Suppressor macrophage (primary cell): ENCODE measurements around the gene CSGALNACT2.

Experiments
- DNase-seq, 4 experiments: peaks; one replicate each; pipeline ENCODE4 v3.0.0-alpha.2; 2020 to 2022

CSGALNACT2 gene

DNA sequence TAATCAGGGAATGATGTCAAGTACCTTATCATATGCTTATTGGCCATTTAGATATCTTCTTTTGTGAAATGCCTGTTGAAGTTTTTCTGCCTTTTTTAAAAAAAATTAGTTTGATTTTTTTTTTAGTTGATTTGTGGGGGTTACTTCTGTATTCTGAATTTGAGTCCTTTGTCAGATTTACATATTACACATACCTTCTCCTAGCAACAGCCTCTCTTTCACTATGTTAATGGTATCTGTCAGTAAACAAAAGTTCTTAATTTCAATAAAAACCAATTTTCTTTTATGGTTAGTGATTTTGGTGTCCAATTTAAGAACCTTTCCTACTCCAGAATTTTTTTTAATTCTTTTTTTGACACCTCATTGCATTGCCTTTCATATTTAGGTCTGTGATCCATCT is 52.0 kb downstream of the CSGALNACT2 start:
- DNase-seq: no peak

DNA sequence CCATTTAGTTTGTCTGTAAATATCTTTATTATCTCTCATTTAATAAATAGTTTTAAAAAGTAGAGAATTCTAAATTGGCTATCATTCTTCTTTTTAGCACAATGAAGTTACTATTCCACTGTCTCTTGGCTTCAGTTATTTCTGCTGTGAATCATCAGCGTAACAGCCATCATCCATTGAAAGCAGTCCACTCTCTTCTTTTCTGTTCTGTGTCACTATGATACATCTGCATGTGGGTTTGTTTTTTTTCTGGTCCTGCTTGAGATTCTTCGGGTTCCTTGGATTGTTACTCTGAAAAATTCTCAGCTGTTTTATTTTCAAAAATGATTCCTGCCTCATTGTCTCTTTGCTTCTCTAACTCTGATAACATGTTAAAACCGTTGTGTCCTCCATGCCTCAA is 52.5 kb downstream of the CSGALNACT2 start:
- DNase-seq: no peak

DNA sequence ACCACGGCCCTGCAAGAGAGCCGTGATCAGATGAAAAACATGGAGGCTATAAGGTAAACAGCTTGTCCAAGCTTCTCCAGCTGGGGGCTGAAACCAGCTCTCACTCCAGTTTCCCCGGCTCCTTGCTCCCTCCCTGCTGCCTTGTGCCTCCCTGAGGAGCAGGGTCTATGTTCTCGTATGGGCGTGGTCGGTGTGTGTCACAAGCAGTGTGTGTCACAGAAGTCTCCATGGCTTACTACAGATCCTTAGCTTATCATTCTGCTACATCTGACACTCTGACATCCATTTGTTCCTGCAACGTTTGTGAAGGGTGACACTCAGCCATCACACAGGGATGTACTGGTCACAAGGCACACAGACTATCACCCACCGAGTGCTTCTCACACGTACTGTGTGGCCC is 54.6 kb downstream of the CSGALNACT2 start:
- DNase-seq: no peak

DNA sequence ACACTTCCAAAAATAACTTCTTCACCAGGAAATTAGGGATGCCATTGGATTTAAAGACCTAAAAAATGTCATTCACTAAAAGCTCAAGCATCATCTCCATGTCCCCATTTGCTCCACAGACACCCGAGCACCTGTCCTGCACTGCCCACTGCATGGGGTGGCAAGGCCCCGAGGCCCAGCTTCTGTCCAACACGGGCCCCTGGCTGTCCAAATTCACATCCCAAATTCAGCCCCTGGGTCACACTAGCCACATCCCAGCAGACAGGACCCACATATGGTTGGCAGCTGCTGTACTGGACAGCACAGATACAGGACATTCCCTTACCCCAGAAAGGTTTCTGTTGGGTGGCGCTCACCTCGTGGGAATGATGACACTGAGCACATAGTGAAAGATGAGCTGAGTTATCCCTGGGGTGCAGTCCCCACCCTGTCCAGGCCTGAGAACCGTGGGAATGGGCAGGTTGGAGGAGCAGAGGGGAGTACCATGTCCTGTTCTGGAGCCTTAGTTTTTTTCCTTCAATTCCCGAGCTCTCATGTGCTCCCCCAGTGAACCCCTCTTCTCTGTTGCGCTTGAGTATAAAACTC is 55.3 kb downstream of the CSGALNACT2 start:
- DNase-seq: no peak

DNA sequence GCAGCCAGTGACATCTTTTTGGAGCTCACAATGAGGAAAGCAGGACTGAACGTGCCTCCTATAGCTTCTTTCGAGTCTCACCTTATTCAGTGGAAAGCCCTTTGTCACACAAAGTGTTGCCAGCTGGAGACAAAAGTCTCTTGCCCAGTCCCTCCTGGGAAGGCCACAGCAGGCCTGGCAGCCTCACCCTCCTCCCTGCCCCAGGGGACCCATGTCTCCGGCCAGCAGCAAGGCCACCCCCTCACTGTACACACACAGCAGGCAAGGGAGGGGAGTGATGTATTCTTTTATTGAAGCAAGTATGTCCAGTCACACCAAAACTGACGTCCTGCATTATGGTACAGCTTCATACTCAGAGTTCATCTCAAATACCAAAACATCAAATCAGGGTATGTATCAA is 56.0 kb downstream of the CSGALNACT2 start:
- DNase-seq: no peak

DNA sequence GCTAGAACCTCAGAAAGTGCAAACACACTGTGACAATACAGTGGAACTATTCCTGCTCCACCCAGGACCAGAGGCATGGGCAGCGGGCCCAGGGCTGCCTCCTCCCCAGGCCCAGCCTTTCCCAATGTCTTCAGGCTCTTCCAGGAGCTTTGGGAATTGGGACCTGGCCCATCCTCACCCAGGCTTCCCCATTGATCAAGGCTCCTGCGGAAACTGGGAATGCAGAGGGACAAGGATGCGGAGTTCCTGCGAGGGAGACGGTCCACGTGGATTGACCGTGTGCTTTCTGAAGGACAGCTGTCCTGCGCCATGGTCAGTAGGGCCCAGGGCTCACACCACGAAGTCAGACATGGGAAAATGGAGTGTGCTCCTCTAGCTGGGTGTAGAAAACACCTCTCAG is 56.6 kb downstream of the CSGALNACT2 start:
- no peak for DNase-seq

DNA sequence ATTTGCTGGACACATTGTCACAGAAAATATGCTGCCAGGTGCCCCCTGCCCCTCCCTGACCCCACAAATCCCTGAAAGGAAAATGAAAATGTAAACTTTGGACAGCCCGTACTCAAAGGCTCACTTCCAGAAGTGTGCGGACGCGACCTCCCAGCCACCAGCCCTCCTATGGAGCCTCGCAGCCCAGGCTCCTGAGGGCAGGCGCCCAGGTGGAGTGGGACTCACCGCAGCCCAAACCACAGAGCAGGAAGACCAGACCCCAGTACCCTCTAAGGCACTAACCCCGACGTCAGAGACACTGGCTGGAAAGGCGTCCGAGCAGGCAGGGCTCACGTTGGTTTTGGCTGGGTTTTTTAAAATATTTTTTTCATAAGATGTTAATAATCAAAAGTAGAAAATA is 57.3 kb downstream of the CSGALNACT2 start:
- DNase-seq: no peak

DNA sequence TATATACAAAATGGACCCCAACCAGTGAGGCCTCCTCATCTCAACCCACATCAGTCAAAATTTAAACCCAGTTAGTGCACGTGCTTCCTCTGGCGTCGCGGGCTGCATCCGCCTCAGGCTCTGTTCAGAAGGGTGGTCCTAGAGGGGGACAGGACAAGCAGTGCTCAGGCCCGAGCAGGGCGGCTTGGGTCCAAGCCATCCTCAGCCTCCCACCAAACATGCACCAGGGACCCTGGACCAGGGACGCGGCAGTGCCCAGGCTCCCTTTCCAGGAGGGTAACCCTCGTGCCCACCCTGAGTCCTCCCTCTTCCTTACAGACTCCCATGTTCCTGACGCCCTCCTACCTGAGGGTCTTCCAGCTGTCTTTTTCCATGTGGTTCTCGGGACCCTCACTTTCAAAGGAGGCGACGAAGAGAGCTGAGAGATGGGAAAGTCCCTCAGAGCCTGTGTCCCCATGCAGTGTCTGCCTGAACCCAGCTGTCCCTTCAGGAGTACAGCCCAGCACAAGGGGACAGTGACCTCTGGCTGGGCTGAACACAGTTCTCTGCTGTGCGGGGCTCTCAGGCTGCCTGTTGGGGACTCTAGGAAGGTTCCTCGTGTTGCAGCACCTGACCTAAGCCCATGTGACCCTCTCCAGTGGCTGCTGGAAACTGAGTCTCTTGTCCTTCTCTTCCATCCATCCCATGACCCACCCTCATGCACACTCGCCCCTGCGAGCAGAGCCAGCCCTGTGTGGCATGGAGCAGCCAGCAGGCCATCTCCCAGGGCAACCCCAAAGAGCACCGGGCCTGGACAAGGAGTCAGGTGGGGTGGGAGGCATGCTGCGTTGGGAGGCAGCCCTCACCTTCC is 58.1 kb downstream of the CSGALNACT2 start:
- no peak for DNase-seq

DNA sequence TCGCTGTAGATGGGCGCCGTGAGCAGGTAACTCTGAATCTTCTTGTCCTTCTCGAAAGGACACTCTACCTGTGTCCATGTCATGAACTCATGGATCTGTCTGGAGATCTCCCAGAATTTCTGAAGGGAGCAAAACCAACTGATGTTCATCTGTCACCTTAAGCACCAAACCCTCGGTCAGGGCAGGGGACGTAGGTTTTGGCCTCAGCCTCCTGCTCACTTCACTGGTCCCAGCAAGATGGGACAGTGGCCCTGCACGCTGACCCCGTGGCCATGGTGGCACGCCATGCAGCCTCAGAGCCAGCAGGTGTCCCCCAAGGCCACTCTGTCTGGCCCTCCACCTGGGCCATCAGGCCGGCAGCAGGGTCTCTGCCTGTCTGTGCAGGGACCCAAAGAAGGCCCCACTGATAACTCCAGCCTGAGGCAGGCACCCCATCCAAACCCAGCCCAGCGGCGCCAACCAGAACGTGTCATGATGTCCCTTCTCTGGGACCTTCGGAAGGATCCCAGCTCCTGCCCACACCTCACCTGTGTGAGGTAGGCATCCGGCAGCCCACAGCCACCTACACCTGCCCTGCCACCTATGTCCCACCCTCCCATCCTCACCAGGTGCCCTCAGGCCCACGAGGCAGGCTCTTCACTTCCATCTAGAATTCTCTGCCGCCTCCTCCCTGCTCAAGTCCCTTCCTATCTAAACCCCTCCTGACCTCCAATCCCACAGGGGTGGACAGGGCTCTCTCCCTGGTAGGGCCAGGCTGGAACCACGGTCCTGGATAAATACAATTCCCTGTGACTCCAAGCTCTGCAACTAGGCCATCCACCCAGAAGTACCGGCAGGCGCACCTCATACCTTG is 59.0 kb downstream of the CSGALNACT2 start:
- DNase-seq: no peak

DNA sequence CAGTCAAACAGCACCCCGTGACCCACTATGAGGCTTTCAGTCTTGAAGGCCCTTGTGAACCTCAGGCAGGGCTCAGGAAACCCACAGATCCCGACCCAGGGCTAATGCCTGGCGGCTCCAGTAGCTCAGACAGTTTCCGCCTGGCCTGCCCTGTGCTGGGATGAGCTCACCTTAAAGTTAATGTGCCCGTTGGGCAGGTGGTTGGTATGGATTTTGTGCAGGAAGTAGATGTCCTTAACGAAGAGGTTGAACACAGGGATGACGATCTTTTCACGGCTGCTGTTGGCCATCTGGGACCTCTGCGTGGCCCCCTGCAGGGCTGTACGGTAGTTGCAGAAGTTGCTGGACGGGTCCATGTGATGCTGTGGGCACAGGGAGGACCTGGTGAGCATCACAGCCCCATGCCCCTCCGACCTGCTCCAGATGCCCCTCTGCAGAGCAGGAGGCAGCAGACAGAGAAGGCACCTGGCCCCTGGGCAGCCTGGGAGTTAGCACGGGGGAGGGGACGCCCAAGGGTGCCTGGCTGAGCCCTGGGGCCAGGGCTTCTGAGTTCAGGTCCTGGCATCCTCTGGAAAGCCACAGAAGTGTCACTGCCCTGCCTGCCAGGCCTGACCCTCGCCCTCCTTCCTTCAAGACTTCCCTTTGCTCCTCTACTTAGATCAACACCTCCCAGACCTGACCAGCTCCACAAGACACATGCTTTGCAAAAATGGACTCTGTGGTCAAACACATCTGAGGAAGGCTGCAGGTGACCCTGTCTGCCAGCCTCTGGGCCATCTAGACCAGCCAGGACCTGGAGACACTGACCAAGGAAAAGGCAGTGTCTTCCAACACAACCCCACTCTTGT is 59.8 kb downstream of the CSGALNACT2 start:
- DNase-seq: peak; percentile 19 to 73 (median 56)

DNA sequence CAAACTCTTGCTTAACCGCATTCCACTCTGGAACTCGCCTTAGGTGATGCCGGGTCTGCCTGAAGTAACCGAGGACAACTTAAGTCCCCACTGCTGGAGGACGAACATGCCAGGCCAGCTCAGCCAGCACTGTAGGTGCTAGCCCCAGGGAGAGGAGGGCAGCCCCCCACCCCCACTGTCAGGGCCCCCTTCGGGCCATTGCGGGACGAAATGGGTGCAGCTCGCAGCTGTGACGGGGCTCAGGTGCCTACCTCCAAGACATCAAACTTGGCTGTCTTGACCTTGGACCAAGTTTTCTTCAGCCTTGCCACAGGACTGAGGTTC is 60.4 kb downstream of the CSGALNACT2 start:
- no peak for DNase-seq

DNA sequence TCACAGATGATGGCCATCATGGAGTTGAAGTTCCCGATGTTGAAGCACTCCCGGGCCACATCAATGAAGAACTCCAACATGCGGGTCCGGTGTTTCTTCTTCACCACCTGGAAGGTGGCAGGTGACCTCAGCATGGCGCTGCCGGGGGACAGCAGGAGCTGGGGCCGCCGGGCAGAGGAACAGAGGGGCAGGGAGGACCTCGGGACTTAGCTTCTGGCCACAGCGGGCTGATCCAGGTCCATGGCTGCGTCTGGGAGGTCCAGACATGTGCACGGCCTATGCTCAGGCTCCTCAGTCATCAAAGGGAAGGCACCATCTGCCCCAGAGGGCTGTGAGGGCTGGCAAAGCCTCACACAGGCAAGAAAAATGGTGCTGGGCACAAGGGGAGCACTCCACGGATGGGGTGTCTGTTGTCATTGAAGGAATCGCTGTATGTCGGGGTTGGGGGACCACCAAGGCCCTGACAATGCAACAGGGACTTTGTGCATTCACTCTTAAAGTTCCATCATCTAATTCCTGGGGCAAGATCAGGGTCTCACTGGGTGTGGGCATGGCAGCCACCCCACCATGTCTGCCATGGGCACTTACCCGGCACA is 60.9 kb downstream of the CSGALNACT2 start:
- DNase-seq: no peak

DNA sequence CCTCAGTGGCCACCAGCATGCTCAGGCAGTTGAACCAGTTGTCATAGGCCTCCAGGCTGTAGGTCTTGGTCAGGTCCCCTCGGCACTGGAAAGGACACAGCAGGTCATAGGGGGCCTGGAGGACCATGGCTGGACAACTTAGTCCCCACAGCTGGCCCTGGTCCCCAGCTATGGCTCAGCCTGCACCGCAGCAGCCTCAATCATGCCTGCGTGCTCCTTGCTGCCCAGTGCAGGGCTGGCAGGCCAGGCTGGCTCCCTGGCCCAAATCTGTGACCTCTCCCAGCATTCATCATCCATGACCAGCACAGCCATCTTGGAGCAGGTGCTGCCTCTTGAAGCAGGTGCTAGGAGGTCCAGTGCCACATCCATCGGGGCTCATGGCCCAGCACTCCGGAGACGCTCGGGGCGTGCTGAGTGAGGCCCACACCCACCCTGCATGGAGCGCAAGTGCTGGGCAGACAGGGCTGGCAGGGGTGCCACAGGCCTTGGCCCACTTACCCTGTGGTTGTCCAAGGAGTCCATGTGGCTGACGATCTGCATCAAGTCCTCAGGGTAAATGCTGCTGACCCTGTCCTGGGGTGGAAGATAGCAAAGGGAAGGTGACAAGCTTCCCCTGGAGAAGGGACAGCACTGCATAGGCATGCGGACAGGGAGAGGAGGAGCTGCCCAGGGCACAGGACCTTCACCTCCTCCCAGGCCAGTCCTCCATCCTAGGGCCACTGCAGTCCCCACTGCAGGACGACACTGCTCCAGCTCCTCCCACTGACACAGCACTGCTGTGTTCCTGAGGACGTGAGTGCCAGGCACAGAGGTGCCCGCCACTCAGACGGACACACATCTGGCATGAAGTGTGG is 61.7 kb downstream of the CSGALNACT2 start:
- DNase-seq: no peak

DNA sequence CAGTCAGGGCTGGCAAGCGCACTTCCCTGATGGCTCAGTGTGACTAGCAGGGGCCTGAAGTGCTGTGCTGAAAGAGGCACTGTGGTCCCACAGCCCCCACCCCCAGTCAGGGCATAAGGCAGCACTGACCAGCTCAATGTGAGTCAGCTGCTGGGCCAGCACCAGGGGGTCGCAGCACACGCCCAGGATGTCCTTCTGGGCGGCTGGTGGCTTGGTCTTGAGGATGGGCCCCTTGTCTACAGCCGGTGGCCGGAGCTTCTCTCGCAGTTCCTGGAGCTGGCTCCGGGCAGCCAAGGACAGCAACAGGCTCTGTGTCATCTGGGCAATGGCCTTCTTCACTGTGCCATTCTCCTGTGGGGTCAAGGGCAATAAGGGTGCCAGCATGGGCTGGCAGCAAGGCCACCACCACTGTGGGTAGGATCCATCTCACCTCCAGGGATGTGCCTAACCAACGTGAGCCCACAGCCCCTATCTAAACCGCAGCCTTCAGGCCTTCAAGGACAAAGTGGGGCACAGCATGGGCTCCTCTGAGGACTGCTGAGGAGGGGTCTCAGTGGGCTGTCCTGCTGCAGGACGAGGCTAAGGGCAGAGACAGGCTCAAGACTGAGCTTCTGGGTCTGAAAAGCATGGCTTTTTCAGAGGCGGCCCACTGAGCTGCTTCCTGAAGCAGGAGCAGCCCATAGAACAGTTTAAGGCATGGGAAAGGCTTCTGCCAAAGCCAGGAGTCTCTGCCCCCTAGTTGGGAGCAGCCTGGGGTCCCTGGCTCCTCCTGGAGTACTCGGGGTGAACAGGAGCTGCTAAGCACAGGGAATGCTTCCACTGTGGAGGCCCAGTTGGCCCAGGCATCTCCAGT is 62.5 kb downstream of the CSGALNACT2 start:
- no peak for DNase-seq

DNA sequence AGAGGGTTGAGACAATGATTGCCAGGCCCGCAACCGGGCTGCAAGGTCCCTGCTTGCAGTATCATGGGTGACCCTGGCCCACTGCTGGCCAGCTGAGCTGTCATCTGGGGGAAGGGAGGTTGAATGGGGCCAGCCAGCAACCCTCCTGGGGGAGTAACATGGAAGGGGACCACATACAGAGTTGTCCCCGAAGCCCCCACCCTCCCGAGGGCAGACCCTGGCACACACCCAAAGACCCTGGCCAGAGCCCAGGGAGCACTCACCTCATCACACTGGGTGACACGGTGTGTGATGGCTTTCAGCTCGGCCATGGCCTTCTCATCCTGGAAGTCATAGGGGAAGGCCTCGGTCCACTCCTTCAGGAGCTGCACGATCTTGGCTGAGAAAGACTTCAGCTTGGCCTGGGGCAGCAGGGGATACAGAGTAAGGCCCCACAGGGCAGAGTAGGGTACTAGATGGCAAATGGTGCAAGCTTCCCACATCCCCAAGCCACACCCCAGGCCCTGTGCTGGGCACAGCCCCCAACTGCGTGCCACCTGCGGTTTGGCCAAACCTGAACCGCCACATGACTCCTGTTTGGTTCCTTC is 63.4 kb downstream of the CSGALNACT2 start:
- DNase-seq: peak in 3 of 4 experiments; percentile 13 to 48 (median 23)

DNA sequence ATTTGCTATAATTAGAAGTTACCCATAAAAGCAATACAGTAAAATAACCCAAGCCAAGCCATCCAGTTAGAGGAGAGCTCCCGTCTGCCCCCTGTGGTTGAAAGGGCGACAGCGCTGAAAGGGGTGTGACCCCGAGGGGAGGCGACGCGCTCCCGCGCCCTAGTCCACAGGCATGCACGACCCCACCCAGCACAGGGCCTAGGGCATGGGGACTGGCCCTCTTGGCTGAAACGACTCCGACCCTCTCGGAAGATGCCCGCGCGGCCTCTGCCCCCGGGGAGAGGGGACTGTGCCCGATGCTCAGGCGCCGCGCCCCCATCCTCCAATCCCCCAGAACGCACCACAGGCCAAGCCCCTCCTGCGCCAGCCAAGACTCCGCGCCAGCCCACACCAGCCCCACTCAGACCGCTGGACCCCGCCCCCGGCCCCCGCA is 64.0 kb downstream of the CSGALNACT2 start:
- DNase-seq: peak; percentile 47 to 79 (median 63)

DNA sequence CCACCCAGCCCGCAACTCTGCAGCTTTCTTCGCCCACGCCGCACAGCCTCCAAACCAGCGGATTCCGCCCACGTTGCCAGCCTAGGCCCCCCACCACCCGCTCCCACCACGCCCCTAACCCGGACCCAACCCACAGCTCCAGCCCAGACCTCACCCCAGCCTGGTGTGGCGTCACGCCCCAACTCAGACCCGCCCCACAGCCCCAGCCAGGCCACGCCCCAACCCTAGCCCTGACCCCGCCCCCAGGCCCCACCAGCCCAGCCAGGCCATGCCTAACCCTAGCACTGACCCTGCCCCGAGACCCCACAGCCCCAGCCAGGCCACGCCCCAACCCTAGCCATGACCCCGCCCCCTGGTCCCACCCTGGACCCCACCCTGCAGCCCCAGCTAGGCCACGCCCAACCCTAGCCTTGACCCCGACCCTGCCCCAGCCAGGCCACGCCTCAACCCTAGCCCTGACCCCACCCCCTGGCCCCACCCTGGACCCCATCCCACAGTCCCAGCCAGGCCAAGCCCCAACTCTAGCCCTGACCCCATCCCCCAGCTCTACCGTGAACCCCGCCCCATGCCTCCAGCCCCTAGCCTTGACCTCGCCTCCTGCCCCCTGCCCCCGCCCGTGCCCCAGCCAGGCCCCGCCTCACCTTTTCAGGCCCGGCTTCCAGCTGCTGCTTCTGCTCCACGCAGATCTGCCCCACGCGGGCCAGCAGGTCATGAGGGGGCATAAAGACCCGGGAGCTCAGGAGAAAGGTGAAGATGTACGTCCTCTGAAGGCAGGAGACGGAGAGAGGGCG is 64.6 kb downstream of the CSGALNACT2 start:
- peak; percentile 11 to 47 (median 28) for DNase-seq

DNA sequence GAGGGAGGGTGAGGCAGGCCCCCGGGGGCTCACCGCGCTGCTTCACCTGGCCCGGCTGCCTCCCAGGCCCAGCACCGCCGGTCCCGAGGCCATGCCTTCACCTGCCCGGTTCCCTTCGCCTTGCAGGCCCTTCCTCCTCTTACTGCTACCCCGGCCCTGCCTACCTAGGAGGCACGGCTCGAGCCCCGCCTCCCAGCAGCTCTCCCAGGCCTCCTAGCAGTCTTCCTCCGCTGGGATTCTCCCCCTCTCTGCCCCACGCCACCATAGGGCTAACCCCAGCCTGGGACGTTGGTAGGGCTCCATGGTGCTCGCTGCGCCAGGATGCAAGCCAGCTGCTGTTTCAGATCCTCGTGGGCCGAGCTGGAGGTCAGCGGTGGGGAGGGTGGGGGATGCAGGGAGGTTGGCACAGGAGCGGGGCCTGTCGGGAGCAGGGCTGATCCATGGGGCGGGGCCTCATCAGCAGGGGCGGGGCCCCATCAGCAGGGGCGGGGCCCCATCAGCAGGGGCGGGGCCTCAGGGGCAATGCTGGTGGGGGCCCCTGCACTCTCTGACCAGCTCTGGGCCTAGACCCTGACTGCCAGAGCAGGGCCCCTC is 65.3 kb downstream of the CSGALNACT2 start:
- peak in 3 of 4 experiments; percentile 16 to 27 (median 22) for DNase-seq
